Ovary (tissue), 3 donors: Measurements from ENCODE around the gene NACAD.

Experiments
- POLR2A ChIP-seq: fragments of 450-650 bp; IDR thresholded peaks from one replicate; pipeline ENCODE4 v1.6.1; 2017; ENCODE audit warnings: antibody characterized with exemption, mild to moderate bottlenecking, moderate library complexity
- TF ChIP-seq, protein P1 (sequence below), 3 donors: fragments of 450-650 bp in 2 of 3; fragments of 200-600 bp in 1 of 3; IDR thresholded peaks; one replicate each; pipeline versions ENCODE4 v1.5.1 to v1.8.0; 2016 to 2022; ENCODE audit warnings: antibody characterized with exemption in 3 of 3, mild to moderate bottlenecking in 1 of 3
- donor health status: DM: no; HTN: no; CAD: no.

DNA sequence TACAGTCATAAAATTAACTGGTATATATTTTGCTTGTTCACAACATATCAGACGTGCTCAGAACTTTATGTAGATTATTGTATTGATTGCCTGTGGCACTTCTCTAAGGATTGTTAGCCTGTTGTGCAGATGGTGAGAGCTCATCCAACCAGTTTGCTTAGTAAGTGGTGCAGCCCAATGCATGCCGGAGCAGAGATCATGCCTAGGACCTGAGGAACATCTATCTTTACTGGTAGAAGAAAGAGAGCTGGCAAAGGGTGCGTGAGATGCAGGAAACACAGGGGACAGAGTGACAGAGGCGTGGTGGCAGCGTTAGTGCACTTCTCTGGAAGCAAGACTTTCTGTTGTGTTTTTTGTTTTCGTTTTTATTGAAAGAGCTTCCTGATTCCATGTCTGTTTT lies 52.9 kb downstream of the NACAD start:
- TF ChIP-seq, protein P1, sequence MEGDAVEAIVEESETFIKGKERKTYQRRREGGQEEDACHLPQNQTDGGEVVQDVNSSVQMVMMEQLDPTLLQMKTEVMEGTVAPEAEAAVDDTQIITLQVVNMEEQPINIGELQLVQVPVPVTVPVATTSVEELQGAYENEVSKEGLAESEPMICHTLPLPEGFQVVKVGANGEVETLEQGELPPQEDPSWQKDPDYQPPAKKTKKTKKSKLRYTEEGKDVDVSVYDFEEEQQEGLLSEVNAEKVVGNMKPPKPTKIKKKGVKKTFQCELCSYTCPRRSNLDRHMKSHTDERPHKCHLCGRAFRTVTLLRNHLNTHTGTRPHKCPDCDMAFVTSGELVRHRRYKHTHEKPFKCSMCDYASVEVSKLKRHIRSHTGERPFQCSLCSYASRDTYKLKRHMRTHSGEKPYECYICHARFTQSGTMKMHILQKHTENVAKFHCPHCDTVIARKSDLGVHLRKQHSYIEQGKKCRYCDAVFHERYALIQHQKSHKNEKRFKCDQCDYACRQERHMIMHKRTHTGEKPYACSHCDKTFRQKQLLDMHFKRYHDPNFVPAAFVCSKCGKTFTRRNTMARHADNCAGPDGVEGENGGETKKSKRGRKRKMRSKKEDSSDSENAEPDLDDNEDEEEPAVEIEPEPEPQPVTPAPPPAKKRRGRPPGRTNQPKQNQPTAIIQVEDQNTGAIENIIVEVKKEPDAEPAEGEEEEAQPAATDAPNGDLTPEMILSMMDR (IDR thresholded peaks at IDR 0.05), result no peak
- TF ChIP-seq POLR2A, result no peak
